ENCODE data around the gene ZNF12.
"Not testable (repeated sequence)": the region's sequence is repeated elsewhere in the genome, so short reads cannot be mapped to it uniquely, and the experiment has no call there.

ZNF12 gene

GRCh38 chr7:6706666-6707407 is at the start of gene ZNF12:
Gene ZNF12, minus strand, starts transcription at chr7:6706947. Its CDS starts 1,774 bp downstream, at chr7:6705173.
- peak; percentile 95 for DNase-seq

- DNase-seq, result not testable (repeated sequence)
These were observed 47.2 kb upstream of the ZNF12 start, which contains the start of gene RSPH10B2 for GRCh38 chr7:6753964-6754363. Gene RSPH10B2, plus strand, starts transcription at chr7:6754103. Its CDS starts 3,575 bp downstream, at chr7:6757678.

- DNase-seq, result not testable (repeated sequence)
These were observed 43.4 kb upstream of the ZNF12 start for GRCh38 chr7:6750173-6750572.

GRCh38 chr7:6749335-6749734 is 42.6 kb upstream of the ZNF12 start:
- not testable (repeated sequence) for DNase-seq

GRCh38 chr7:6744410-6745100 is 37.8 kb upstream of the ZNF12 start:
- DNase-seq, result not testable (repeated sequence)

- DNase-seq, result not testable (repeated sequence)
These were observed 31.7 kb upstream of the ZNF12 start for GRCh38 chr7:6738415-6738814.

GRCh38 chr7:6730343-6730633 is 23.5 kb upstream of the ZNF12 start:
- DNase-seq, result no peak

- peak; percentile 89 for DNase-seq
These were observed 23.0 kb upstream of the ZNF12 start for GRCh38 chr7:6729492-6730342.

GRCh38 chr7:6728893-6729491 is 22.2 kb upstream of the ZNF12 start:
- DNase-seq, result not testable (repeated sequence)

- DNase-seq, result no peak
These were observed 20.9 kb upstream of the ZNF12 start for GRCh38 chr7:6727663-6728062.

- not testable (repeated sequence) for DNase-seq
These were observed 19.6 kb upstream of the ZNF12 start for GRCh38 chr7:6726341-6726740.

GRCh38 chr7:6725003-6725402 is 18.3 kb upstream of the ZNF12 start:
- DNase-seq, result peak; percentile 33

GRCh38 chr7:6724351-6724750 is 17.6 kb upstream of the ZNF12 start:
- not testable (repeated sequence) for DNase-seq

- DNase-seq, result no peak
These were observed 11.4 kb upstream of the ZNF12 start for GRCh38 chr7:6718124-6718523.

GRCh38 chr7:6715898-6716297 is 9.2 kb upstream of the ZNF12 start:
- DNase-seq, result not testable (repeated sequence)

GRCh38 chr7:6714360-6714759 is 7.6 kb upstream of the ZNF12 start:
- no peak for DNase-seq

- DNase-seq, result no peak
These were observed 3.1 kb upstream of the ZNF12 start for GRCh38 chr7:6709808-6710207.

- DNase-seq, result no peak
These were observed 1.6 kb upstream of the ZNF12 start for GRCh38 chr7:6708304-6708703.

- no peak for DNase-seq
These were observed 635 bp downstream of the ZNF12 start for GRCh38 chr7:6705959-6706665.

GRCh38 chr7:6701860-6702259 is 4.9 kb downstream of the ZNF12 start:
- no peak for DNase-seq

- DNase-seq, result no peak
These were observed 6.0 kb downstream of the ZNF12 start for GRCh38 chr7:6700793-6701192.

- DNase-seq, result no peak
These were observed 15.1 kb downstream of the ZNF12 start for GRCh38 chr7:6691609-6692106.

Measured in CD4-positive, alpha-beta T cell treated with Interleukin-15 for 1 hour (primary cell).